C4-2B (cell line): ENCODE results near the gene NBR1.
A peak's percentile ranks its signal among the peaks of the same experiment; 100 is the strongest.
"Not testable (repeated sequence)": the region's sequence is repeated elsewhere in the genome, so short reads cannot be mapped to it uniquely, and the experiment has no call there.

Experiments
- H3K27ac ChIP-seq: fragments of 450-650 bp; 2 replicates; pipeline ENCODE4 v1.5.1; 2017
- CTCF ChIP-seq: fragments of 450-650 bp; conservative IDR thresholded peaks from 2 replicates; pipeline ENCODE4 v1.5.1; 2017; ENCODE audit warnings: mild to moderate bottlenecking
- ZFX ChIP-seq: fragments of 450-650 bp; IDR thresholded peaks from 2 replicates; pipeline ENCODE4 v1.6.1; 2017

NBR1 gene

GRCh38 chr17:43151880-43152456 is 19.0 kb upstream of the NBR1 start:
- H3K27ac ChIP-seq, result no peak overlapping the region
- no peak for TF ChIP-seq CTCF
- no peak for TF ChIP-seq ZFX

DNA sequence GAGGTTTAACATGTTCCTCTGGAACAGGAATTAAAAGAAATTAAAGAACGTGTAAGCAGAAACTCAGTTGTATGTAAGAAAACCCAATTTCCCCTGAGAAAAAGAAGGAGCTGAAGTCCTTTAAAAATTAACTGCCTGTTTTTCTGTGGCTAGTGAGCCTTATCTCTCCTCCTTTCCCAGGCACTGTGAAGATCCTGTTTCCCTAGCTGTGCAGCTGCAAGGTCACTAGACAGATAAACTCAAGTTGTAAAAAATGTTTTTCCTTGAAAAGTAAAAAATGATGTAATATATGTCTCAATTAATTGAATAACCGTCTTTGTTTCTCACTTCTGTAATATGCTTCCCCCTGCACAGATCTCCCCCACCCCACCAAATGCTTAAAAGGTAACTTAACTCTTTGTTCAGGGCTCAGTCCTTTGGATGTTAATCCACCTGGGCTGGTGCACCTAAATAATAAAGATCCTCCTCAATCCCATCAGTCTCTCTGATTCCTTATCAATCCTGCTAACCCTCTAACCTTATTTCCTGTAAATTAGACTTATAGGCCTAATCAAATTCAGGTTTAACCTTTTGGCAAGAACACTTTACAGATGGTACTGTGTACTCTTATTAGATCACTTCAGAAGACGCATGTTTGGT is 17.7 kb upstream of the NBR1 start:
- H3K27ac ChIP-seq, result not testable (repeated sequence)

GRCh38 chr17:43155666-43156065 is 15.3 kb upstream of the NBR1 start:
- TF ChIP-seq ZFX, result no peak
- TF ChIP-seq CTCF, result no peak

DNA sequence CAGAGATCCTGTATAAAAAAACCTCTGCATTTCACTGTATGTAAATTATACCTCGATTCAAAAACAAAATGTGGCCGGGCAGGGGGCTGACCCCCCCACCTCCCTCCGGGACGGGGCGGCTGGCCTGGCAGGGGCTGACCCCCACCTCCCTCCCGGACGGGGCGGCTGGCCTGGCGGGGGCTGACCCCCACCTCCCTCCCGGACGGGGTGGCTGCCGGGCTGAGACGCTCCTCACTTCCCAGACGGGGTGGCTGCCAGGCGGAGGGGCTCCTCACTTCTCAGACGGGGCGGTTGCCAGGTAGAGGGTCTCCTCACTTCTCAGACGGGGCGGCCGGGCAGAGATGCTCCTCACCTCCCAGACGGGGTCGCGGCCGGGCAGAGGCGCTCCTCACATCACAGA is 11.8 kb upstream of the NBR1 start:
- H3K27ac ChIP-seq, result not testable (repeated sequence)

More at GRCh38 chr17:43155666-43156065, 15.3 kb upstream of the NBR1 start:
- no peak overlapping the region for H3K27ac ChIP-seq

GRCh38 chr17:43159957-43160356 is 11.1 kb upstream of the NBR1 start:
- not testable (repeated sequence) for H3K27ac ChIP-seq

DNA sequence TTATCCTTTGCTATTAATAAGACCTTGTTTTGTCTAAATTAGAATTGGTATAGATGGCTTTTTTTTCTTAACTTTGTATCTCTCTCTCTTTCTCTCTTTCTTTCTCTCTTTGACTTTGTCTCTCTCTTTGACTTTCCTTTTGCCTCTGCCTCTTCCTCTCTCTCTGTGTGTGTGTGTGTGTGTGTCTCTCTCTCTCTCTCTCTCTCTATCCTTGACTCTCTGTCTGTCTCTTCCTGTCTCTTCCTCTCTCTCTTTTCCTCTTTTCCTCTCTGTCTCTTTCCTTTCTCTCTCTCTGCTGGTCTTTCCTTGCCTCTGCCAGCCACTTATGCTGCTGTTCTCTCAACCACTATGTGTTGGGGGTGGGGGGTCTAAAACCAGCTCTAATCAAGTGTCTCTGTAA is 5.0 kb upstream of the NBR1 start:
- H3K27ac ChIP-seq, result not testable (repeated sequence)

- TF ChIP-seq ZFX (no peak), CTCF (no peak)
Observed at GRCh38 chr17:43169561-43170139, 1.4 kb upstream of the NBR1 start.

DNA sequence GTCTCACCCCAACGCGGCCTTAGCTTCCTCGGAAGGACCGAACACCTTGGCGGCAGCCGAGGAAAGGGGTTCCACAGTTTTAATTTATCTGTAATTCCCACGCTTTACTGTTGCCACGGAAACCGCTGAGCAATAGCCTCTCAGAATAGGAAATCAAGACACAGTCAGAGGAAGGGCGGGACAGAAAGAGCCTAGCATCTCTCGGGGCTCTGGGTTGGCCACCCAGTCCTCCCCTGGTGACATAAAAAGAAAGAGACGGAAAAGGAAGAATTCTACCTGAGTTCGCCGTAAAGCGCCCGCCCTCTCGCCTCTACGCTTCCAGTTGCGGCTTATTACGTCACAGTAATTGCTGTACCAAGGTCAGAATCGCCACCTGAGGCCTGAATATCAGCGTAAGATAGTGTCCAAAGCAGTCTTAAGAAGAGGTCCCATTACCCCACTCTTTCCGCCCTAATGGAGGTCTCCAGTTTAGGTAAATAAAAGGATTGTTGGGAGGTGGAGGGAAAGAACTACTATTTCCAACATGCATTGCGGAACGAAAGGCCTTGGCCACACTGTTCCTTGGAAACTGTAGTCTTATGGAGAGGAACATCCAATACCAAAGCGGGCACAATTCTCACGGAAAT is 761 bp upstream of the NBR1 start:
- peak overlapping the region; percentile 71 for H3K27ac ChIP-seq
- TF ChIP-seq CTCF, result no peak
- no peak; the same call in 1 of the 2 replicates for TF ChIP-seq ZFX

More at GRCh38 chr17:43169561-43170139, 1.4 kb upstream of the NBR1 start:
- peak overlapping the region; percentile 71 for H3K27ac ChIP-seq

- H3K27ac ChIP-seq, result peak overlapping the region; percentile 71
- TF ChIP-seq CTCF (no peak; the same call in 1 of the 2 replicates), ZFX (no peak)
Observed at GRCh38 chr17:43171586-43172487, 823 bp downstream of the NBR1 start.
